GM19193 (cell line): ENCODE data around the gene MLLT10.

ENCODE experiments used
- POLR2A ChIP-seq: IDR thresholded peaks from 4 replicates; pipeline ENCODE4 v1.6.1; 2011; ENCODE audit not compliant: insufficient read depth, insufficient read length; ENCODE audit errors: extremely low read depth

MLLT10 gene

GRCh38 chr10:21510241-21511094, 23.6 kb upstream of the MLLT10 start:
- no peak for TF ChIP-seq POLR2A

GRCh38 chr10:21511095-21511570, 22.9 kb upstream of the MLLT10 start:
- TF ChIP-seq POLR2A: no peak

- no peak for TF ChIP-seq POLR2A
Observed at GRCh38 chr10:21511946-21512572, 22.0 kb upstream of the MLLT10 start.

GRCh38 chr10:21512573-21513404, 21.2 kb upstream of the MLLT10 start:
- TF ChIP-seq POLR2A: no peak

GRCh38 chr10:21513405-21513788, 20.6 kb upstream of the MLLT10 start:
- no peak for TF ChIP-seq POLR2A

- TF ChIP-seq POLR2A: no peak
Observed at GRCh38 chr10:21514129-21514817, 19.8 kb upstream of the MLLT10 start.

- no peak for TF ChIP-seq POLR2A
Observed at GRCh38 chr10:21514818-21515351, 19.1 kb upstream of the MLLT10 start.

- TF ChIP-seq POLR2A: no peak
Observed at GRCh38 chr10:21515361-21516241, 18.4 kb upstream of the MLLT10 start.

GRCh38 chr10:21516242-21517131, 17.5 kb upstream of the MLLT10 start:
- no peak for TF ChIP-seq POLR2A

GRCh38 chr10:21517134-21518031, 16.6 kb upstream of the MLLT10 start:
- TF ChIP-seq POLR2A: no peak

- TF ChIP-seq POLR2A: no peak
Observed at GRCh38 chr10:21518149-21518640, 15.8 kb upstream of the MLLT10 start.
